ENCODE measurements around the gene DAD1. TPM values are rescaled to one million over a fixed set of nuclear protein-coding genes. Genes with fewer than 3 reads are reported as not detected.

DAD1 gene
- total RNA-seq, 1 experiment from 2014 or later = 162 TPM

DNA sequence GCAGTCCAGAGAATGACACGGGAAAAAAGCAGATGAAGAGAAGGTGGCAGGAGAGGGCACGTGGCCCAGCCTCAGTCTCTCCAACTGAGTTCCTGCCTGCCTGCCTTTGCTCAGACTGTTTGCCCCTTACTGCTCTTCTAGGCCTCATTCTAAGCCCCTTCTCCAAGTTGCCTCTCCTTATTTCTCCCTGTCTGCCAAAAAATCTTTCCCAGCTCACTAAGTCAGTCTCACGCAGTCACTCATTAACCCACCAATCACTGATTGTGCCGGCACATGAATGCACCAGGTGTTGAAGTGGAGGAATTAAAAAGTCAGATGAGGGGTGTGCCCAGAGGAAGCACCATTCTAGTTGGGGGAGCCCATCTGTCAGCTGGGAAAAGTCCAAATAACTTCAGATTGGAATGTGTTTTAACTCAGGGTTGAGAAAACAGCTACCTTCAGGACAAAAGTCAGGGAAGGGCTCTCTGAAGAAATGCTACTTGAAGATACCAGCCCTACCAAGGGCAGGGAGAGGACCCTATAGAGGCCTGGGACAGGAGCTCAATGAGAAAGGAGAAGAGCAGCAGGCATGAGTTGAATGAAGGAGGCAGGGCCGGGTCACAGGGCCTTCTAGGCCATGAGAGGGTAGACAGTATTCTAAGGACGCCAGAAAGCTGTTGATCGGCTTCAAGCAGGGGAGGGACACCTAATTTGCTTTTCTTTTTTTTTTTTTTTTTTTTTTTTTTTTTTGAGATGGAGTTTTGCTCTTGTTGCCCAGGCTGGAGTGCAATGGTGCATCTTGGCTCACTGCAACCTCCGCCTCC, 40.9 kb downstream of the DAD1 start:
- TF ChIP-seq EZH2 (IDR thresholded peaks at IDR 0.05) (no peak), FOSL1 (IDR thresholded peaks at IDR 0.05; ENCODE audit: low read depth) (no peak)
- no peaks in the 10 kb centered on the region for H3K79me2 ChIP-seq (ENCODE audit: insufficient read depth, low read length)
- H3K9ac ChIP-seq (ENCODE audit: low read length) = no peak overlapping the region
- CTCF ChIA-PET = interaction anchor here (0.7 to 1.1 kb wide), 2 partner anchors 22 to 438 kb away, joined by 3 read pairs; no protein-coding TSS in a partner anchor
- POLR2A ChIA-PET = no interaction called here
- ATAC-seq (no peak), DNase-seq (ENCODE audit: low read depth, low spot score) (no peak)
- H3K27ac ChIP-seq (ENCODE audit: low read depth, low read length) = no peak overlapping the region
- RAD21 ChIA-PET (ENCODE audit: low non-redundant PET in 1 of 2, low total read pairs in 2 of 2, uncharacterized antibody in 2 of 2, unreplicated experiment in 2 of 2) = no interaction called here
- H3K36me3 ChIP-seq (ENCODE audit: control insufficient read depth in 1 of 2, insufficient read depth in 2 of 2, low read length in 2 of 2) = no peaks in the 10 kb centered on the region
- BruUV-seq (replicated peaks) = no TSS peak
- H2AFZ ChIP-seq (ENCODE audit: low read depth, low read length, poor library complexity, severe bottlenecking) = no peak overlapping the region
- H3K4me1 ChIP-seq (ENCODE audit: control insufficient read depth in 1 of 2, insufficient read depth in 2 of 2, low read length in 2 of 2) = no peaks in the 10 kb centered on the region
- no peak overlapping the region for H3K4me3 ChIP-seq (replicated peaks in 1 of 2; ENCODE audit: low read depth in 1 of 2, low read length in 2 of 2)
- H3K9me3 ChIP-seq (ENCODE audit: control insufficient read depth in 1 of 2, insufficient read depth in 1 of 2, low read depth in 1 of 2, low read length in 2 of 2) = no peaks in the 10 kb centered on the region
- H4K20me1 ChIP-seq (ENCODE audit: insufficient read depth) = no peaks in the 10 kb centered on the region
- intact Hi-C loops (cut with micrococcal nuclease) = no loop called here
- H3K27me3 ChIP-seq (ENCODE audit: insufficient read depth, low read length) = no peaks in the 10 kb centered on the region; the same call in 1 of the 2 replicates
- H3K9me2 ChIP-seq (ENCODE audit: insufficient read depth) = no peaks in the 10 kb centered on the region
- no peak overlapping the region for H3K4me2 ChIP-seq (ENCODE audit: low read length)

DNA sequence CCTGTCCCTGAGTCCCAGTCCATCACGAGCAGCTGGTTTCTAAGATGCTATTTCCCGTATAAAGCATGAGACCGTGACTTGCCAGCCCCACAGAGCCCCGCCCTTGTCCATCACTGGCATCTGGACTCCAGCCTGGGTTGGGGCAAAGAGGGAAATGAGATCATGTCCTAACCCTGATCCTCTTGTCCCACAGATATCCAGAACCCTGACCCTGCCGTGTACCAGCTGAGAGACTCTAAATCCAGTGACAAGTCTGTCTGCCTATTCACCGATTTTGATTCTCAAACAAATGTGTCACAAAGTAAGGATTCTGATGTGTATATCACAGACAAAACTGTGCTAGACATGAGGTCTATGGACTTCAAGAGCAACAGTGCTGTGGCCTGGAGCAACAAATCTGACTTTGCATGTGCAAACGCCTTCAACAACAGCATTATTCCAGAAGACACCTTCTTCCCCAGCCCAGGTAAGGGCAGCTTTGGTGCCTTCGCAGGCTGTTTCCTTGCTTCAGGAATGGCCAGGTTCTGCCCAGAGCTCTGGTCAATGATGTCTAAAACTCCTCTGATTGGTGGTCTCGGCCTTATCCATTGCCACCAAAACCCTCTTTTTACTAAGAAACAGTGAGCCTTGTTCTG, 41.6 kb downstream of the DAD1 start:
- no peak for DNase-seq (ENCODE audit: low read depth, low spot score)
- no TSS peak for BruUV-seq (replicated peaks)
- CTCF ChIA-PET = interaction anchor here (1.1 kb wide), 1 partner anchor 439 kb away, joined by 3 read pairs; no protein-coding TSS in a partner anchor

More for the DNA sequence above, 41.6 kb downstream of the DAD1 start:
- Histone ChIP-seq H4K20me1 (ENCODE audit: insufficient read depth) (no peaks in the 10 kb centered on the region), H2AFZ (ENCODE audit: low read depth, low read length, poor library complexity, severe bottlenecking) (no peak overlapping the region), H3K9ac (ENCODE audit: low read length) (no peak overlapping the region), H3K79me2 (ENCODE audit: insufficient read depth, low read length) (no peaks in the 10 kb centered on the region), H3K4me3 (replicated peaks in 1 of 2; ENCODE audit: low read depth in 1 of 2, low read length in 2 of 2) (no peak overlapping the region), H3K36me3 (ENCODE audit: control insufficient read depth in 1 of 2, insufficient read depth in 2 of 2, low read length in 2 of 2) (no peaks in the 10 kb centered on the region), H3K27ac (ENCODE audit: low read depth, low read length) (no peak overlapping the region), H3K4me2 (ENCODE audit: low read length) (no peak overlapping the region), H3K9me2 (ENCODE audit: insufficient read depth) (no peaks in the 10 kb centered on the region), H3K9me3 (ENCODE audit: control insufficient read depth in 1 of 2, insufficient read depth in 1 of 2, low read depth in 1 of 2, low read length in 2 of 2) (no peaks in the 10 kb centered on the region), H3K27me3 (ENCODE audit: insufficient read depth, low read length) (no peaks in the 10 kb centered on the region; the same call in 1 of the 2 replicates), H3K4me1 (ENCODE audit: control insufficient read depth in 1 of 2, insufficient read depth in 2 of 2, low read length in 2 of 2) (no peaks in the 10 kb centered on the region)
- TF ChIP-seq SP1 (IDR thresholded peaks at IDR 0.05; ENCODE audit: low read depth) (no peak), RAD21 (IDR thresholded peaks at IDR 0.05; ENCODE audit: low read depth) (no peak), POLR2A (IDR thresholded peaks at IDR 0.05; ENCODE audit: borderline replicate concordance, extremely low read depth, insufficient read depth, insufficient read length) (no peak), ELF1 (IDR thresholded peaks at IDR 0.05; ENCODE audit: borderline replicate concordance, low read depth) (no peak), SIN3A (IDR thresholded peaks at IDR 0.05; ENCODE audit: low read depth) (no peak), EZH2 (IDR thresholded peaks at IDR 0.05) (no peak)
- ChIA-PET POLR2A (no interaction called here), RAD21 (ENCODE audit: low non-redundant PET in 1 of 2, low total read pairs in 2 of 2, uncharacterized antibody in 2 of 2, unreplicated experiment in 2 of 2) (no interaction called here)
- intact Hi-C loops (cut with micrococcal nuclease) = no loop called here
- no peak for ATAC-seq
